Hematopoietic multipotent progenitor cell treated with erythropoietin and hydrocortisone succinate and interleukin-3 and kit ligand, for 17 days (in vitro differentiated cells): ENCODE data around the gene ATP6AP2.
"Not testable (repeated sequence)": the region's sequence is repeated elsewhere in the genome, so short reads cannot be mapped to it uniquely, and the experiment has no call there.

ENCODE experiments used
- DNase-seq: peaks from one replicate; pipeline ENCODE4 v3.0.0-alpha.2; 2015; ENCODE audit warnings: low spot score

The ATP6AP2 gene, protein sequence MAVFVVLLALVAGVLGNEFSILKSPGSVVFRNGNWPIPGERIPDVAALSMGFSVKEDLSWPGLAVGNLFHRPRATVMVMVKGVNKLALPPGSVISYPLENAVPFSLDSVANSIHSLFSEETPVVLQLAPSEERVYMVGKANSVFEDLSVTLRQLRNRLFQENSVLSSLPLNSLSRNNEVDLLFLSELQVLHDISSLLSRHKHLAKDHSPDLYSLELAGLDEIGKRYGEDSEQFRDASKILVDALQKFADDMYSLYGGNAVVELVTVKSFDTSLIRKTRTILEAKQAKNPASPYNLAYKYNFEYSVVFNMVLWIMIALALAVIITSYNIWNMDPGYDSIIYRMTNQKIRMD

DNA sequence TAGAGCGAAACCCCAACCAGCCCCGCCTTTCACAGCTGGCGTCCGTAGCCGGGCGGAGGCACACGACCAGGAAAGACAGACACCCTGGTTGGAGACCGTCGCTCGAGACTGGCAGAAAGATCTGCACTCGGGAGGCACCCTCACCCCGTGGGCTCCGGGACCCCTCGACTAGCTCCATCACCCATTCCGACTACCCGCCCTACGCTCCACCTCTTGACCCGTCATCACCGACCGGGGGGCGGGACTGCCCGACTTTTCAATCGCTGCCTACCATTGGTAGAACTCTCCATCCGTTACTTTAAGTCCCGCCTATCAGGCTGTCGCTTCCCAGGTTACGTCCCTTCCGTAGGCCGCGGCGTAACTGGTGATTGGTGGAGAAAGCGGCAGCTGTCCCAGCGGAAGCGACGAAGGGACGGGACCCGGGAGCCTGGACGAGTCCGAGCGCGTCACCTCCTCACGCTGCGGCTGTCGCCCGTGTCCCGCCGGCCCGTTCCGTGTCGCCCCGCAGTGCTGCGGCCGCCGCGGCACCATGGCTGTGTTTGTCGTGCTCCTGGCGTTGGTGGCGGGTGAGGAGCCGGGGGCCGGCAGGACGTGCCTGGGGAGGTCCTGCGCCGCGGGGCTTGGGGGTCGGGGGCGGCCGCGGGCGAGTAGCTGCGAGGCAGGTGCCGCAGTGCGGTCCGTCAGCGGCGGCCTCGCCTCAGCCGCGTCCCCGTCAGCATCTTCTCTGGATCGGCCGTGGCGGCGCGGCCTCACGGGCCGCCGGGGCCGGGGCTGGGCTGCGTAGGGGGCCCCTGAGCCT lies at the start of gene ATP6AP2:
TSS of gene ATP6AP2 (plus strand) at position 434 of the 799 bp plus-strand sequence. CDS start at position 530, 96 bp downstream.
- peak; percentile 95 for DNase-seq

DNA sequence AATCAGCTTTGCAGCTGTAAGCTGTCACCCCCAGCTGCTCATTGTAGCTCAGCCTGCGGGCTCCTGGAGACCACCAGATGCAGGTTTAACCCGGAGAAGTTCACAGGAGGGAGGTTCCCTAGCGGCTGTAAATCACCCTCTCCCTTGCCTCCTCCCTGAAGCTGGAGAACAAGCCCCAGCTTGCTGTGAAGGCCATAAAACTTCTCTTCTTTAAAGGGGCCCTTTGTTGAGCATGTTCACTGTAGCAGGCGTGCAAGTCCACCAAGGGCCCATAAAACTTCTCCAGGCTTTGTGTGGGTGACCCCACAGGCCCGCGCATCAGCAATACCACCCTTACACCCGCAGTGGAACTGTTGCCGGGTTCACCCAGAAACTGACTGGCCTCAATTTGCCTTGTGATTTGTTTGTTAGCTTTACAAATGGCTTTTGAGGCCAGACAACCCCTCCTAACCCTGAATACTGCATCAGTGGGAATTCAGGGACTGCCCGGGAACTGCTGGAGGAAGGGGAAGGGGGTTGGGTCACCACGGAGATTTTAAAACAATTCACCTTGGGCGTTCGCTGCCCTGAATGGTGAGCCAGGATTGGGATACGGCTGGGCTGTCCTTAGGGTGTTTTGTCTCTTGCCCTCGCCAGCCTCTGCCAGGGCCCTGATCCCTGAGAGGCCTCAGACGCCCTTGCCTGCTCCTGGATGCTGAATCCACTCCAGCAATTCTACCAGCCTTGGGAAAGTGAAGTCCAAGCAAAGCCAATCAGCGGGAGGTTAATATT lies 49.5 kb upstream of the ATP6AP2 start:
- DNase-seq: no peak

DNA sequence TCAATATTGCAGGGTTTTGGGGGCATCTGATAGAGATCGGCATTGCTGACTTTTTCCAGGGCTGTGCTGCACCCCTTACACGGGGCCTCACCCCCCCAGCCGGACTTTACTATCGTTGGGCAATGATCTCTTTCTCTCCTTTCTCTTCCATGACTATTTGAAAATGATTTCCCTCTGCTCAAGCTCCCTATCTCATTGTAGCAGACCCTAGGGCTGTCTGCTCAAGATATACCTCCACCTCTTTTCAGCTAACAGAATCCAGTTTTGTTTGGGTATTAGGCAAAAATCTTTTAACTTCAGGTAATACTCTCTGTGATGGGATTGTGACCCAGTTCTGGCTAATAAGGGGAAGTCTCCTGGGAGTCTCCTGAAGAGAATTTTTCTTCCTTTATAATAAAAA lies 43.5 kb upstream of the ATP6AP2 start:
- no peak for DNase-seq

DNA sequence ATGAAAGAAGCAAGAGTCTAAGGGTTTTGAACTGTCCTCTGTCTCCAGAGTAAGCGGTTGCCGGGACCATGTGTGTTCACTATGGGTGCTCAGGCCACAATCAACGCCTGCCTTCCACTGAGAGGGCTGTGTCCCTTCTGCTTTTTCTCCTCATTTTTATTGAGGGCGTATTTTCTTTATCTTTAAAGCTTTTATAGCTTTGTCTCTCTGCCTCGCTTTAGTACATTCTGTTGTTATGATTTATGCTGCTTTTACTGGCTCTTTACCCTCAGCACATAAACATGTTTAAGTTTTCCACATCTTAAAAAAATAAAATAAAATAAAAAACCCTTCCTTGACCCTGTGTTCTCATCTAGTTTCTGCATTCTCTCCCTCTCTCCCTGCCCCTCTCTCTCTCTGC lies 42.4 kb upstream of the ATP6AP2 start:
- no peak for DNase-seq

DNA sequence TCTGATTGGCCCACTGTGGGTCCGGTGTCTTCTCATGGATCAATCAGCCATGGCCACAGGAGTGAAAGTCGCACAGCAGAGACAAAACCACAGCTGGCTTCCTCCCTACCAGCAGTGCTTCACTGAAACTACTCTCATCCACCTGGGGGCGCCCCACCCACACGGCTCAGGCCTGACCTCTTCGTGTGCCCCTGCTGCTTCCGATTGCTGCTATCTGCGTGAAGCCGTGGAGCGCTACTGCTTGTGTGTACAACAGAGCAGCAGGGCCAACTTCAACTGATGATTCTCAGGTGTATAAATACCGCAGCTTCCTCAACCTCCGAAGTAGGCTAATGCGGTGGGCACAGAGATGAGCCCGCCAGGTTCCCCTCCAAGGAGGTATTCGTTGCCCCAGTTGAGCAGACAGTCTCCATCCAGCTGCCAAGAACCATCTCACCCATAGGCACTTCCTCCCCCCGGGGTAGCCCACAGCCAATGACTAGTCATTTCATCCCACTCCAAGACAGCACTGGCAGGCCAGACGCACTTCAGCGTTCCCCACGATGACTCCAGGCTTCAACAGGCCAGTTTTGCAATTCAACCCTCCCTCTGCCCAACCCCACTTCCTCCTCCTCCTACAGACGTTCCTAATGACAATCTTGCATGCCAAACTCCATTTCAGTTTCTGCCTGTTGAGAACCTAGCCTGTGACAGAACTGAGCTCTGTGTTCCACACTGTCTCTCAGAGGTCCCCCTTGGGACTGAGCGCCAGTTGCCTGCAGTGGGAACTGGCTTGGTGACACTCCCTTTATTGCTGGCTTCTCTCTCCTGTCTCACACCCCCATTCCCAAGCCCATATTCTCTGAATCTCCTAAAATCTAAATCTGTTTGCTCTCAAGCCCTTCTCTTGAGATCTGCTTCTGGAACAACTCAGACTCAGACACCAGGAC lies 41.3 kb upstream of the ATP6AP2 start:
- DNase-seq: peak; percentile 63

DNA sequence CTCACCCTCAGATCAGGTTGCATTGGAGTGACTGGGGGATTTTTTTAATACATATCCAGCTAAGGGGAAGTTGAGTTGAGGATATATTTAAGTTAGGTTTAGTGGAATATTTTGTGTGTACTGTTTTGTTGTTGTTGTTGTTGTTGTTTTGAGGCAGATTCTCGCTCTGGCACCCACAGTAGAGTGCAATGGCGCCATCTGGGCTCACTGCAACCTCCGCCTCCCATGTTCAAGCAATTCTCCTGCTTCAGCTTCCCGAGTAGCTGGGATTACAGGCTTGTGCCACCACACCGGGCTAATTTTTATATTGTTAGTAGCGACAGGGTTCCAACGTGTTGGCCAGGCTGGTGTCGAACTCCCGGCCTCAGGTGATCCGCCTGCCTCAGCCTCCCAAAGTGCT lies 38.6 kb upstream of the ATP6AP2 start:
- no peak for DNase-seq

DNA sequence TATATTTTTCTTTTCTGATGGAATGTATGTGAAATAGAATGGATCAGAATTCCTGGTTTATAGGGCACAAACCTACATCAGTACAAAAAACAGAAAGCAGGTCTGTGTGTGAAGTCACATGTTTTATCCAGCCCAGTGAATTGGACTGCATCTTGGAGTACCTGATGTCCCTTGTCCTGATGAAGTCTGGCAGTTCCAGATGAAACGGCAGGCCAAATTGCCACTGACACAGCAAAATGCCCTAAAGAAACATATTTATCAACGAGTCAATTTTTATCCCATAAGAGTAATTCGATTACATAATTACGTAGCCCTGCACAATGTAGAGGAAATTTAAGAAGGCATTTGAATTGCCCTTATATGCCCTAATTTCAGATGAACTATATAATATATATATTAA lies 37.8 kb upstream of the ATP6AP2 start:
- no peak for DNase-seq

DNA sequence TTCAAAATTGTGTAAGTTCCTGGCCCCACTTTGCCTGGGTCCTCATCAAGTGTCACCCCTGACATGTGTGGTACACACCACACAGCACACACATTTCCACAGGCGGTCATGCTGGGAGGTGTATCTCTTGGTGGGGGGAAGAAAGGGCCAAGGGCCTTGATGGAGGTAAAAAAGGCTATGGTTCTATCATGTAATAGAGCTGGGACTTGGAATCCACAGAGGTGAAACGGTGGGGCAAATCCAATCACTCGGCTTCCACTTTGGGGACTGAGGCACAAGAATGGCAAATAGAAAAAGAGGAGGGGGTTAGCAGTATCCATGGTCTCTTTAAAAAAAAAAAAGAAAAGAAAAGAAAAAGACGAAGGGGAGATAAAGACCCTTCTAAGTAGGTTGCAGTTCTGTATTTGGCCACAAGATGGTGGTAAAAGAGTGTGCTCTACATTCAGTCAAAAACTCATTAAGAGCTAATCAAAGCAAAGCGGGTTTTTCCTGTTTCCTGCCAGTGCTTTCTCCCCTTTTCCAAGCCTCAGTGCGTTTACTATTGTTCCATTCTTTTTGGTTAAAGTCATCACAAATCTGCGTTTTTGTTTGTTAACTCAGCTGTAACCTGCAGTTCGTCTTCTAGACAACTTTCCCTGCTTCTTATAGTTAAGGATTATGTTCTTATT lies 37.0 kb upstream of the ATP6AP2 start:
- peak; percentile 81 for DNase-seq

DNA sequence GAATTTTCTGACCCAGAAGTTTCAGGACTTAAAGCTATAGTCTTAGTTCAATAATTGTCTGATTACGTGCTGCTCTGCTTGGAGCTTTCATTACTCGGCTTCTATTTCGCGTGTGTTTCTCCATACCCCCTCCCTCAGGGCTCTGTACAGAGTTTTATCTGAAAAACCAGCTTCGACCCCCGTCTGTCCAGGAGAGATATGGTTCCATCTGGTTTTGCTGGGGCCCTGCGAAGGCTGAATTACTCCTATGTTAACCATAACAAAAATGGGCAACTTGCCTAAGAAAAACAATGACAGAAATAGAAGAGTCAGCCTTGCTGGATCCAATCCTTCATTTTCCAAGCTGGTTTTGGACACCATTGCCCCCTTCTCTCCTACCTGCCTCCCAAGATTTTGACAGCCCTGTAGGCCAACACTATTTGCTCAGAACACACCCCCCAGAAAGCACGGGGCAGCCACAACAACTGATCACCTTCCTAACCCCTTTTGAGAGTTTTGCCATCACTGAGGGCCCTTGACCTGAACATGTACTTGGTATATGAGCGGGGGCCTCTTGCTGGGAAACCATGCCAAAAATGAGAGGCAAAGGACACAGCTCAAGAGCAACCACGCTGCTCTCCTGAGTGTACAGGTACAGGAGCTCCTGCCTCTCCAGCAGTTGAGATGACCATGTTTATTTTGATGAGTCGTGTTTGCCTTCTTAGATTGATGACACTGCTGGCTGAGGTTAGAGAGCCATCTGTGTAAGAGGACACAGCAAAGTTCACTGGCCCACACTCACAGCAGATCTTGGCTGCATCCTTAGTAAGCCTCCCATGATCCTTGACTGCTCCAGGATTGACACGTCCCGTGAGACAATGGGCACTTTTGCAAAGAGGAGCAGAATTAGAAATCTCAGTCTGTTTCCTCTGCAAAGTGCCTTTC lies 36.2 kb upstream of the ATP6AP2 start:
- DNase-seq: peak; percentile 68

DNA sequence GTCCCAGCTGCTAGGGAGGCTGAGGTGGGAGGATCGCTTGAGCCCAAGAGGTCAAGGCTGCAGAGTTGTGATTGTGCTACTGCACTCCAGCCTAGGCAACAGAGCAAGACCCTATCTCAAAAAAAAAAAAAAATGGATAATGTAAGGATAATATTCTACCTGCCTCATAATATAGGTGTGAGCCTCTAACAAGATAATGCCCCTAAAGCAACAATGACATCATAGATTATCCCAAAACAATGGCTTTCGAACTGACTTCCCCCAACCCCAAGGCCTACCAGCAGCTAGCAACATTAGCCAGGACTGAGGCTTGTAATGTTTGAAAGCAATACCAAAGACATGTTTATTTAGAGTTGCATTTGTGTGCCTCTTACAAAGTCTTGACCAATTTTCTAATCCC lies 33.9 kb upstream of the ATP6AP2 start:
- no peak for DNase-seq

DNA sequence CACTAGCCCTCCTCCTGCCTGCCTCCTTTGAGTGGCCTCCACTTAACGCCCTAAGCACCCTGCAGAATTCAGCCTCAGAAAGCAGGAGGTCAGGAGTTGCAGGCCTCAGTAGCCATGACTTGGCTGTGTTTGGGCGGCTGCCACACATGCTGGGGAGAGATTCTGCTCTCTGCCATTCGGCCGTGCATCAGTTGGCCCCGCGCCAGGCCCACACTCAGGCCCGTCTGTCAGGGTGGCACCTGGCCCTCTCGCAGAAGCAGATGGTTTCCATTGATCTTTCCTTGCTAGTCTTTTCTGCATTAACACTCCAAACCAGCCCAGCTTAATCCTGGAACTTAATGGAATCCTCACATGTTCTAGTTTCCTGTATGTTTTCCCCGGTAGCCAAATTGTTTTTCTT lies 30.7 kb upstream of the ATP6AP2 start:
- peak; percentile 89 for DNase-seq

DNA sequence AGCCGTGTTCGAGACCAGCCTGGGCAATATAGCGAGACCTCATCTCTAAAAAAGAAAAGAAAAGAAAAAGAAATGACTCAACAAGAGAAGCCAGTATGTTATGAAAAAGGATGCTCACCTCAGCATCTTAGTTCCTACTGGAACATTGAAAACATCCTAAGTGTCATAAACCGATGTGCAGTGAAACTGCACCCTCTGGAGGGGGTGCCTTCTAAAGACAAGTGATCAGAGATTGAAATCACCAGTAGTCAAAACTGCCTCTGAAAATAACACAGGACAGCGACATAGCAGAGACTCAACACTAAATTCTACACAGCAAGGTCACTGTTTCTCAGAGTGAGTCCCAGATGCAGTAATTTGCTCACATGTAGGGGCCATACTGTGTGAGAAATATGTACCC lies 28.0 kb upstream of the ATP6AP2 start:
- DNase-seq: peak; percentile 60

DNA sequence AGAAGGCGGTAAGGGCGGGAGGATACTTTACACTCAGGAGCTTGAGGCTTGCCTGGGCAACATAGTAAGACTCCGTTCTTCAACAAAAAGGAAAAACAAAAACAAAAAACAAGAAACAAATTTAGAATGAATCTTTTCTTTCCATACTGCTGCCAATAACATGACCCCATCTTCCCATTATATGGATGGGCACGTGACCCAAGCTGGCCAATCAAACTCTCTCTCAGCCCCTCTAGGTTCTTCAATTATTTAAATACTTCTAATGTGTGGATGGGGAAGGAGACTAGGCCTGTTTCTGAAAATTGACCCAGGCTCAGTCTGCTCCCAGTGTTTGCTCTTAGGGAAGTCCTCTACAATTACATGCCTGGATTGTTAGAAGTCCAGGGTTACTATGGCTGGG lies 22.2 kb upstream of the ATP6AP2 start:
- DNase-seq: no peak

DNA sequence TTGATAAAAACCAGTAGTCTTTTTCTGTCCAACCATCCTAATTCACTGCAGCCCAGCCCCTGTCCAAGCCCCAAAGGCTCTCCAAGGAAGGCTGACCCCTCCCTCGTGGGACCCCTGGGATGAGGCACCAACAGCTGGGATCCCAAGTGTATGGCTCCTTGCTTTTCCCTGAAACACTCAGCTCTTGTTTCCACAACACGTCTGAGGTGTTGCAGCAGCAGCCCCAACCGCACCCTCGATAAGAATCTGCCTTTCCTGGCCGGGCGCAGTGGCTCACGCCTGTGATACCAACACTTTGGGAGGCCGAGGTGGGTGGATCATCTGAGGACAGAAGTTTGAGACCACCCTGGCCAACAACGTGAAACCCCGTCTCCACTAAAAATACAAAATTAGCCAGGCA lies 17.0 kb upstream of the ATP6AP2 start:
- DNase-seq: no peak

DNA sequence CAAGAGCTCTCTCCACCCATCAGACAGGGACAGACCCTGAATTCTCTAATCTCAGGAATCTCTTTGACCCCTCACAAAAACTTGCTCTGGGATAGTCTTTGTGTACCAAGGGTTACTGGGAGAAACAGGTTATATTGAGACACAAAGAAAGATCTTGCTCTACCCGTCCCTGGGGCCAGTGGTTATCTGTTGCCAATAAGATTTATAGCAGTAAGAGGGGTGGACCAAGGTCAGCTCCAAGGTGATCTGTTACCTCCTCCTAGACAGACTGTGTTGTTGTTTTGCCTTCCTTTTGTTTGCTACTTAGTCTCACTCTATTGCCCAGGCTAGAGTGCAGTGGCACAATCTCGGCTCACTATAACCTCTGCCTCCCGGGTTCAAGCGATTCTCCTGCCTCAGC lies 16.3 kb upstream of the ATP6AP2 start:
- no peak for DNase-seq

DNA sequence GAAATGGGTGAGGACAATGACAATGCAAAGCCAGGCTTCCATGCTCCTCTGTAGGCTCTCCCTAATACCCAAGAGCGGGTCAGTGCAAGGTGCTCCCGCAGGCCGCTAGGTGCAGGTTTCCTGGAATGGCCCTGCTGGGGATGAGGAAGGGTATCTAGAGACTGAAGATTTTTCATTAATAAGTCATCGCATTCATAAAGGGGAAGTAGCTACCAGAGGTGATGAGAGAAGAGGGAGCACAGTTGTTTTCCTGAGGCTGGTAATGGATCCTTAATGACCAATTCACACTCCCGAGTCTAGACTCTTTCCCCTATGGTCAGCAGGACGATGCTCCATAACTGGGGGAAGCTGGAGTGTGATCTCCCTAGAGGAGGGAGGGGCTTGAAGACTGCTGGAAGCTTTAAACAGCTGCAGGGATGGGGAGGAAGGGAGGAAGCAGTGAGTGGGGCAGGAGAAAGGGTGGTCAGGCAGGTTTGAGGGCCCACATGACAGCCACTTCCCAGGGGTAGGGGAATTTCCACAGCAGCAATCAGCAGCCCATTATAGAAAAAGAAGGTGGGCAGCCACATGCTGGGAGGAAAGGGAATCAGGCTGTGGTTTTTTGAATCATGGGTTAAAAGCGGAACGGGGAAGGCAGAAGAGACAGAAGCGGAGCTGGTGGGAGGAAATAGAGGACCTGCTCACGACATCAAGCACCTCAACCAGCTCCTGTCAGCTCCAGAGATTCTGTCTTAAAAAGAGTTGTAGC lies 10.2 kb upstream of the ATP6AP2 start:
- no peak for DNase-seq

DNA sequence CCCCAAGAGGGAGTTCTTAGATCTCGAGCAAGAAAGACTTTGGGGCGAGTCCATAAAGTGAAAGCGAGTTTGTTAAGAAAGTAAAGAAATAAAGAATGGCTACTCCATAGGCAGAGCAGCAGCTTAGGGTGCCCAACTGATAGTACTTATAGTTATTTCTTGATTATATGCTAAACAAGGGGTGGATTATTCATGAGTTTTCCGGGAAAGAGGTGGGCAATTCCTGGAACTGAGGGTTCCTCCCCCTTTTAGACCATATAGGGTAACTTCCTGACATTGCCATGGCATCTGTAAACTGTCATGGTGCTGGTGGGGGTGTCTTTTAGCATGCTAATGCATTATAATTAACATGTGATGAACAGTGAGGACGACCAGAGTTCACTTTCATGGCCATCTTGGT lies 9.6 kb upstream of the ATP6AP2 start:
- DNase-seq: not testable (repeated sequence)

DNA sequence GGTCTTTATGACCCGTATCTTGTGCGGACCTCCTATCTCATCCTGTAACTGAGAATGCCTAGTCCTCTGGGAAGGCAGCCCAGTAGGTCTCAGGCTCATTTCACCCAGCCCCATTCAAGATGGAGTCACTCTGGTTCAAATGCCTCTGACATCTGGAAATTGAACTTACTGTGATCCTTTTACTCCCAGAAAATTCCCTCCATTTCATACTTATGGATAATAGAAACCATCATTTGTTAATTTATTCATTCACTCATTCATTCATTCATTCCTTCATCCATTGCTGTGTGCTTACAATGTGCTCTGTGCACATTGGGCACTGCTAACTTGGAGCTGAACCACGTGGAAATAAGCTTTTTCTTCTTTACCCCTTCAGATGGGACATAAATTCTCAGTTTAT lies 9.2 kb upstream of the ATP6AP2 start:
- no peak for DNase-seq

DNA sequence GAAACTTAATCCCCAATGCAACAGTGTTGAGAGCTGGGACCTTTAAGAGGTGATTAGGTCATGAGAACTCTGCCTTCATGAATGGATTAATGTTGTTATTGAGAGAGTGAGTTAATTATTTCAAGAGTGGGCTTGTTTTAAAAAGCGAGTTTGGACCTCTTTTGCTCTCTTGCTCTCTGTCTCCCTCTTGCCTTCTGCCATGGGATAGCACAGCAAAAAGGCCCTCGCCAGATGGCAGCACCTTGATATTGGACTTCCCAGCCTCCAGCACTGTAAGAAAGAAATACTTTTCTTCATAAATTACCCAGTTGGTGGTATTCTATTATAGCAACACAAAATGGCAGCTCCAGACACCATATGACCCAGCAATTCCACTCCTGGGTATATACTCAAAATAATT lies 7.0 kb upstream of the ATP6AP2 start:
- peak; percentile 60 for DNase-seq
